HG02981 (cell line): ENCODE results near the gene ERCC6.
A peak's percentile ranks its signal among the peaks of the same experiment; 100 is the strongest.

Source experiments
- ATAC-seq: cut with Tn5 transposase; IDR thresholded peaks from one replicate; pipeline ENCODE4 v1.9.1; 2021; ENCODE audit warnings: mild to moderate bottlenecking, moderate library complexity; ENCODE audit not compliant: unreplicated experiment

The ERCC6 gene

GRCh38 chr10:49549640-49550346 lies 10.9 kb upstream of the ERCC6 start:
- ATAC-seq: no peak

- no peak for ATAC-seq
Observed at GRCh38 chr10:49543604-49544003, 4.7 kb upstream of the ERCC6 start.

- ATAC-seq: no peak
Observed at GRCh38 chr10:49542353-49542752, 3.4 kb upstream of the ERCC6 start.

GRCh38 chr10:49541762-49542161 lies 2.8 kb upstream of the ERCC6 start:
- ATAC-seq: no peak

GRCh38 chr10:49540056-49540797 lies 1.3 kb upstream of the ERCC6 start:
- no peak for ATAC-seq

- ATAC-seq: peak; percentile 3
Observed at GRCh38 chr10:49539320-49539885, 482 bp upstream of the ERCC6 start.

GRCh38 chr10:49534670-49535381 lies 4.1 kb downstream of the ERCC6 start:
- ATAC-seq: peak; percentile 51

GRCh38 chr10:49532461-49532860 lies 6.5 kb downstream of the ERCC6 start:
- no peak for ATAC-seq

GRCh38 chr10:49528977-49529506 lies 9.9 kb downstream of the ERCC6 start:
- ATAC-seq: no peak

GRCh38 chr10:49527850-49528249 lies 11.1 kb downstream of the ERCC6 start:
- ATAC-seq: no peak

GRCh38 chr10:49527061-49527460 lies 11.9 kb downstream of the ERCC6 start:
- ATAC-seq: no peak

GRCh38 chr10:49526619-49527018 lies 12.3 kb downstream of the ERCC6 start:
- ATAC-seq: no peak

- no peak for ATAC-seq
Observed at GRCh38 chr10:49524496-49524895, 14.4 kb downstream of the ERCC6 start.

GRCh38 chr10:49523301-49523700 lies 15.6 kb downstream of the ERCC6 start:
- no peak for ATAC-seq

GRCh38 chr10:49521062-49521461 lies 17.9 kb downstream of the ERCC6 start:
- no peak for ATAC-seq

GRCh38 chr10:49520122-49520775 lies 18.7 kb downstream of the ERCC6 start:
- ATAC-seq: no peak

GRCh38 chr10:49519717-49520116 lies 19.2 kb downstream of the ERCC6 start:
- no peak for ATAC-seq

GRCh38 chr10:49518982-49519578 lies 19.8 kb downstream of the ERCC6 start:
- ATAC-seq: no peak

GRCh38 chr10:49518566-49518965 lies 20.4 kb downstream of the ERCC6 start:
- ATAC-seq: no peak

GRCh38 chr10:49516216-49516970 lies 22.5 kb downstream of the ERCC6 start:
- ATAC-seq: no peak
